Esophagus squamous epithelium (tissue), 4 donors: Measurements from ENCODE around the gene TPM4.

ENCODE experiments used
- CTCF ChIP-seq, 6 experiments: fragments of 450-650 bp in 4 of 6; fragments of 200-600 bp in 2 of 6; sonication (generic) in 2 of 6; IDR thresholded peaks; one replicate each; pipeline ENCODE4 v1.5.1; 2016 to 2019; ENCODE audit warnings: antibody characterized with exemption in 6 of 6, mild to moderate bottlenecking in 4 of 6, moderate library complexity in 4 of 6
- POLR2A ChIP-seq, 4 donors: fragments of 450-650 bp; IDR thresholded peaks; one replicate each; pipeline ENCODE4 v1.6.1; 2017; ENCODE audit warnings: antibody characterized with exemption in 4 of 4, mild to moderate bottlenecking in 4 of 4, moderate library complexity in 3 of 4

- TF ChIP-seq CTCF (IDR thresholded peaks at IDR 0.05): no peak
- no peak for TF ChIP-seq POLR2A (IDR thresholded peaks at IDR 0.05)
Observed at GRCh38 chr19:16036397-16036925, 39.8 kb upstream of the TPM4 start.
